Immature natural killer cell (primary cell): ENCODE data around the gene FBP1. TPM values are rescaled to one million over a fixed set of nuclear protein-coding genes. Genes with fewer than 3 reads are reported as not detected.

Experiments used
- DNase-seq, 3 donors: peaks; one replicate each; pipeline ENCODE4 v3.0.0; 2022; ENCODE audit warnings: mixed read lengths in 1 of 3
- H3K27ac Mint-ChIP-seq, 6 donors: one replicate each; pipeline ENCODE4 v1.8.0; 2020; ENCODE audit warnings: mixed read lengths in 6 of 6, mild to moderate bottlenecking in 5 of 6, inconsistent platforms in 4 of 6, moderate library complexity in 3 of 6
- H3K27me3 Mint-ChIP-seq, 3 donors: one replicate each; pipeline ENCODE4 v1.8.0; 2020 to 2021; ENCODE audit warnings: low read depth in 3 of 3, mild to moderate bottlenecking in 3 of 3, mixed read lengths in 3 of 3, moderate library complexity in 3 of 3, inconsistent platforms in 1 of 3
- H3K36me3 Mint-ChIP-seq, 3 donors: one replicate each; pipeline ENCODE4 v1.8.0; 2020; ENCODE audit warnings: mixed read lengths in 3 of 3, inconsistent platforms in 2 of 3, mild to moderate bottlenecking in 2 of 3
- H3K4me1 Mint-ChIP-seq, 2 donors: one replicate each; pipeline ENCODE4 v1.8.0; 2020; ENCODE audit warnings: inconsistent platforms in 2 of 2, mild to moderate bottlenecking in 2 of 2, mixed read lengths in 2 of 2, moderate library complexity in 1 of 2
- H3K4me3 Mint-ChIP-seq, 5 donors: one replicate each; pipeline ENCODE4 v1.8.0; 2020; ENCODE audit warnings: mild to moderate bottlenecking in 5 of 5, mixed read lengths in 5 of 5, inconsistent platforms in 3 of 5, moderate library complexity in 3 of 5
- H3K9me3 Mint-ChIP-seq, 6 donors: one replicate each; pipeline ENCODE4 v1.8.0; 2020; ENCODE audit warnings: mild to moderate bottlenecking in 6 of 6, mixed read lengths in 6 of 6, inconsistent platforms in 4 of 6, moderate library complexity in 3 of 6
- polyA plus RNA-seq, 3 donors: library from polyadenylated mRNA; unstranded; fragments of 300-500 nt; fragmentation: Illumina TruSeq; gene quantifications; one replicate each; pipeline ENCODE4 v1.2.3, GENCODE V29; 2021

FBP1 gene
- polyA plus RNA-seq, 3 donors from 2014 or later: 17.8 to 25.5 (median 22.0) TPM

DNA sequence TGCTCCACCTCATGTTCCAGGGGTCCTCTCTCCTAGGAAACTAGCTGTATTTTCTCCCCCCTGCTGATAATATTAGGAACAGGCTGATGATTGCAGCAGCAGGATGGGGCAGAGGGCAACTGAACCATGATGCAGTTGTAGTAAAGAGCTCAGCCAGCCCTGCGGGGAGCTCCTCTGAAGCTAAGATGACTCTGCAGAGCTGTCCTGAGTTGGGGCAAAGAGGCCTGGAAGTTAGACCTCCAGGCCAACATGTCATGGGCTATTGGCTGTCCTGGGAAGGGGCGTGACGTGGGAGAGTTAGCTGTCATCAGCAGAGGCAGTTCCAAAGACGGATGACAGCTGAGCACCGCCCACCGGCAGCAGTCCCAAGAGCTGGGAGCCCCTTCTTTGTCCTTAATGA lies 6.6 kb upstream of the FBP1 start:
- H3K9me3 Mint-ChIP-seq: no peaks in the 10 kb centered on the region
- DNase-seq: no peak

DNA sequence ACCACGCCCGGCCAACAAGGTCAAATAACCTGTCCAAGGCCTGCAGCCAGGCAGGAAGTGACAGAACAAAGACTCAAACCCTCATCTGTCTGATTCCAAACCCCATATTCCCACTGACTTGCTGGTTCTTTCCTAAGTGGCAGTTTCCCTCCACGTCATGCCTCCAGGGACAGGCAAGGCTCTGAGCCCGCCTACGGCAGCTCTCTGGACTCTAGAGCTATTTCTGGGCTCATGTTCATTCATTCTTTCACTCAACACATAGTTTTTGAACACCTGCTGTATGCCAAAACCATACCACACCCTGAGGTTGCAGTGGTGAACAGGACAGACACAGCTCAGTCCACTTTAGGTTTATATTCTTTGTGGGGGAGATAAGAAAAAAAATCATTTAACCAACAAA lies 5.2 kb upstream of the FBP1 start:
- Mint-ChIP-seq H3K36me3 (no peaks in the 10 kb centered on the region), H3K9me3 (no peaks in the 10 kb centered on the region), H3K4me3 (no peak overlapping the region), H3K27ac (no peak overlapping the region), H3K27me3 (peaks cover 0 to 8% (median 5%) of the 10 kb centered on the region in 3 donors), H3K4me1 (peaks cover 10 to 12% of the 10 kb centered on the region in 2 donors)
- no peak for DNase-seq

More for the DNA sequence above, 6.6 kb upstream of the FBP1 start:
- Mint-ChIP-seq H3K4me3 (no peak overlapping the region), H3K27me3 (peaks cover 0 to 7% (median 3%) of the 10 kb centered on the region in 3 donors), H3K4me1 (no peaks in the 10 kb centered on the region), H3K36me3 (no peaks in the 10 kb centered on the region), H3K27ac (no peak overlapping the region)

- DNase-seq: no peak
- no peak overlapping the region for H3K27ac Mint-ChIP-seq
- H3K27me3 Mint-ChIP-seq: peaks cover 2 to 9% (median 6%) of the 10 kb centered on the region in 3 donors
- H3K4me1 Mint-ChIP-seq: peaks cover 13 to 18% of the 10 kb centered on the region in 2 donors
- H3K4me3 Mint-ChIP-seq: no peak overlapping the region
- no peaks in the 10 kb centered on the region for H3K9me3 Mint-ChIP-seq
- no peaks in the 10 kb centered on the region for H3K36me3 Mint-ChIP-seq
Observed at GRCh38 chr9:94643741-94644140, 4.4 kb upstream of the FBP1 start.

- no peak overlapping the region for H3K4me3 Mint-ChIP-seq
- H3K27me3 Mint-ChIP-seq: peaks cover 3 to 8% (median 5%) of the 10 kb centered on the region in 3 donors
- no peak for DNase-seq
- no peaks in the 10 kb centered on the region for H3K36me3 Mint-ChIP-seq
- no peak overlapping the region for H3K27ac Mint-ChIP-seq
- peaks cover 17 to 23% of the 10 kb centered on the region in 2 donors for H3K4me1 Mint-ChIP-seq
- no peaks in the 10 kb centered on the region for H3K9me3 Mint-ChIP-seq
Observed at GRCh38 chr9:94643176-94643575, 3.9 kb upstream of the FBP1 start.

DNA sequence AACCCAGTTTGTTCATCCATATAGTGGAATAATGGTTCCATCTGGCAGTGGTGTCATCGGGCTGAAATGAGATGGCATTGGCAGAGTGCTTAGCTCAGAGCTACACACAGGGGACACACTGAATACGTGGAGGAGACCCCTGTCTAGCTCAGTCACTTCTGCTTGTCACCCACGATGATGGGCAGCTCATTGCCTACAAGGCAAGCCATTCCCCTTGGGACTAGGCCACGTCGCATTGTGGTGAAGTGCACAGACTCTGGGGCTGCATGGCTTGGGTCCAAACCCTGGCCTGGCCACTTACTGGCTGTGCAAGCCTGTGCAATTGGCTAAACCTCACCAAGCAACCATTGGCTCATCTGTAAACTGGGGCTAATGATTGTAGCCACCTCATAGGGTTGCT lies 3.2 kb upstream of the FBP1 start:
- peaks cover 19 to 23% of the 10 kb centered on the region in 2 donors for H3K4me1 Mint-ChIP-seq
- H3K36me3 Mint-ChIP-seq: no peaks in the 10 kb centered on the region
- no peak overlapping the region for H3K27ac Mint-ChIP-seq
- DNase-seq: no peak
- peaks cover 3 to 5% (median 3%) of the 10 kb centered on the region in 3 donors for H3K27me3 Mint-ChIP-seq
- H3K4me3 Mint-ChIP-seq: no peak overlapping the region
- H3K9me3 Mint-ChIP-seq: no peaks in the 10 kb centered on the region

DNA sequence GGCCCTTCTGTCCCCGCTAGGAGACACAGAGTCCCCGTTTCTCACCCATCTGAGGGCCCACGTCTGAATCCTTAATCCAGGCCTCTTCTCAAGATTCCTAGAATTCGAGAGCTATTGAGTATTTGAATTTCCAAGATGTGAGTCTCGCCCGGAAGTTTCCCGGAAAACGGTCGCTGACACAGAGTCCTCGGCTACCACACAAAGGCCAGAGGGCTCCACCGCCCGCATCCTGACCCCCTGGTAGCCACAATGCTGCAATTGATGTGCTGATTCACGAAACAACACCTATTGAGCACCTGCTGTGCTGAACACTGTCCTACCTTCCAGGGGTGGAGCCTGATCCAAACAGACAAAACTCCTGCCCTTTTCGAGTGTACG lies 670 bp upstream of the FBP1 start:
- Mint-ChIP-seq H3K27me3 (peaks cover 2 to 5% (median 3%) of the 10 kb centered on the region in 3 donors), H3K4me3 (peak overlapping the region; percentile 95 to 100 (median 97)), H3K4me1 (peaks cover 19 to 23% of the 10 kb centered on the region in 2 donors), H3K36me3 (no peaks in the 10 kb centered on the region), H3K9me3 (no peaks in the 10 kb centered on the region), H3K27ac (peak overlapping the region; percentile 79 to 93 (median 91))
- no peak for DNase-seq

- no peaks in the 10 kb centered on the region for H3K9me3 Mint-ChIP-seq
- peak overlapping the region; percentile 37 to 92 (median 65) for H3K27ac Mint-ChIP-seq
- H3K4me3 Mint-ChIP-seq: peak overlapping the region; percentile 95 to 100 (median 97)
- DNase-seq: no peak
- H3K36me3 Mint-ChIP-seq: no peaks in the 10 kb centered on the region
- H3K27me3 Mint-ChIP-seq: peaks cover 2 to 5% (median 3%) of the 10 kb centered on the region in 3 donors
- H3K4me1 Mint-ChIP-seq: peaks cover 19 to 23% of the 10 kb centered on the region in 2 donors
Observed at GRCh38 chr9:94638335-94639060, 820 bp downstream of the FBP1 start.

GRCh38 chr9:94632737-94633136 lies 6.6 kb downstream of the FBP1 start:
- Mint-ChIP-seq H3K27ac (no peak overlapping the region), H3K4me3 (no peak overlapping the region), H3K27me3 (no peaks in the 10 kb centered on the region)

GRCh38 chr9:94631599-94631998 lies 7.7 kb downstream of the FBP1 start:
- H3K4me3 Mint-ChIP-seq: no peak overlapping the region
- H3K27me3 Mint-ChIP-seq: no peaks in the 10 kb centered on the region
- peaks cover 0 to 3% (median 0%) of the 10 kb centered on the region in 3 donors for H3K36me3 Mint-ChIP-seq
- no peak overlapping the region for H3K27ac Mint-ChIP-seq
- H3K4me1 Mint-ChIP-seq: no peaks in the 10 kb centered on the region
- no peaks in the 10 kb centered on the region for H3K9me3 Mint-ChIP-seq
- DNase-seq: no peak

More at GRCh38 chr9:94632737-94633136, 6.6 kb downstream of the FBP1 start:
- peaks cover 0 to 3% (median 0%) of the 10 kb centered on the region in 3 donors for H3K36me3 Mint-ChIP-seq
- H3K9me3 Mint-ChIP-seq: no peaks in the 10 kb centered on the region
- DNase-seq: no peak
- no peaks in the 10 kb centered on the region for H3K4me1 Mint-ChIP-seq

DNA sequence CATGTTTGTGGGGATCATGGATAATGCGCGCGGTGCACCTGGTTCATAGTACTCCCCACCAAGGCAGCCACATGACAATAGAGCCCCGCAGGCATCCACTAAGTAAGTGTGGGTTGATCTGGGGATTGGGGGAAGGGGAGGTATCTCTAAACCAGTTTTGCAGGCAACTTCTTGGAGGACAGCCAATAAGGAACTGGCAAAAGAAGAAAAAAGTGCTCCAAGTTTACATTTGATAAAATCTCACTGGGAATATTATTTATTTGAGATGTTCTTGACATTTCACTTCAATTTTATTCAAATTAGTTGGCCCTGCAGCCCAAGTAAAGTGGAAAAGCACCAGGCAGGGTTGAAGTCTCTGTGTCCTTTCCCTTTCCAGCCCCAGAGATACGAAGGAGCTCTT lies 8.5 kb downstream of the FBP1 start:
- no peaks in the 10 kb centered on the region for H3K27me3 Mint-ChIP-seq
- H3K27ac Mint-ChIP-seq: no peak overlapping the region
- no peak overlapping the region for H3K4me3 Mint-ChIP-seq
- DNase-seq: no peak
- H3K9me3 Mint-ChIP-seq: no peaks in the 10 kb centered on the region
- H3K36me3 Mint-ChIP-seq: peaks cover 0 to 3% (median 0%) of the 10 kb centered on the region in 3 donors
- peaks cover 0 to 1% of the 10 kb centered on the region in 2 donors for H3K4me1 Mint-ChIP-seq

DNA sequence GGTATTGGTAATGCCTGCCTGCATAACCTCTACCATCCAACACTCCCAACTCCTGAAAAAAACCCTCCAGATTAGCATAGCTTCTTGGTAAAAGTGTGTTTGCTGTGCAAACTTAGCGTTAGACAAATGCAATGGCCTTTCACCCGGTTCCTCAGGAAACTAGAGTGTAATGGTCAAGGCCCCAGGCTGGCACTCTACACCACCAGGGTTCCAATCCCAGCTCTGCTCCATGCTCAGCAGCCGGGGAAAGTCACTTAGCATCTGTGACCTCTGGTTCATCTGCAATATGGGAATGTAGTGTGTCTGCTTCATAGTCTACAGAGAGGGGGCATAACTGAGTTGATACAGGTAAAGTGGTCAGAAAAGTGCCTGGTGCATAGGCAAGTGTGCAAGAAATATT lies 9.0 kb downstream of the FBP1 start:
- no peak overlapping the region for H3K27ac Mint-ChIP-seq
- peaks cover 0 to 1% of the 10 kb centered on the region in 2 donors for H3K4me1 Mint-ChIP-seq

DNA sequence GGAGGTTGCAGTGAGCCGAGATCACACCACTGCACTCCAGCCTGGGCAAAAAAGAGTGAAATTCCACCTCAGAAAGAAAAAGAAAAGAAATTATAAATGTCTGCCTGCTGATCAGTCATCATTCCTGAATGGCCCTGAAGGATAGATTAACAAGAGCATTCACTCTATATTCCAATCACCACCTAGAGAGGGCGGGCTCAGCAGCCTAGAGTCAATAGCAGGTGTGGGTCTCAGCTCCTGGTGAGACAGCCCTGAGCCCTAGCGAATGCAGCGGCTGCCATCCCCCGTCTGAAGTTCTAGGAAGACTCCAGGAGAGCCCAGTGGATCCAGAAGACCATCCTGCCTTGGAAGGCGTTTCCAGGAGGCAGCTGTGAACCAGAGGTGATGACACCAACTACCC lies 12.0 kb downstream of the FBP1 start:
- DNase-seq: no peak
- Mint-ChIP-seq H3K4me3 (no peak overlapping the region), H3K36me3 (peaks cover 0 to 4% (median 3%) of the 10 kb centered on the region in 3 donors), H3K27ac (no peak overlapping the region), H3K4me1 (peaks cover 0 to 1% of the 10 kb centered on the region in 2 donors), H3K9me3 (no peaks in the 10 kb centered on the region), H3K27me3 (peaks cover 0 to 1% (median 0%) of the 10 kb centered on the region in 3 donors)

More for the DNA sequence above, 9.0 kb downstream of the FBP1 start:
- no peak for DNase-seq
- no peak overlapping the region for H3K4me3 Mint-ChIP-seq
- no peaks in the 10 kb centered on the region for H3K9me3 Mint-ChIP-seq
- no peaks in the 10 kb centered on the region for H3K27me3 Mint-ChIP-seq
- peaks cover 0 to 3% (median 0%) of the 10 kb centered on the region in 3 donors for H3K36me3 Mint-ChIP-seq

GRCh38 chr9:94625835-94626234 lies 13.5 kb downstream of the FBP1 start:
- H3K27ac Mint-ChIP-seq: no peak overlapping the region
- peaks cover 0 to 1% of the 10 kb centered on the region in 2 donors for H3K4me1 Mint-ChIP-seq
- peaks cover 0 to 4% (median 0%) of the 10 kb centered on the region in 3 donors for H3K36me3 Mint-ChIP-seq
- no peaks in the 10 kb centered on the region for H3K9me3 Mint-ChIP-seq
- DNase-seq: no peak
- peaks cover 0 to 1% (median 0%) of the 10 kb centered on the region in 3 donors for H3K27me3 Mint-ChIP-seq
- H3K4me3 Mint-ChIP-seq: no peak overlapping the region

- Mint-ChIP-seq H3K36me3 (peaks cover 4 to 12% (median 4%) of the 10 kb centered on the region in 3 donors), H3K4me3 (no peak overlapping the region), H3K4me1 (peaks cover 0 to 1% of the 10 kb centered on the region in 2 donors), H3K27me3 (peaks cover 1 to 8% (median 2%) of the 10 kb centered on the region in 3 donors), H3K27ac (no peak overlapping the region), H3K9me3 (no peaks in the 10 kb centered on the region)
- DNase-seq: no peak
Observed at GRCh38 chr9:94624629-94625028, 14.7 kb downstream of the FBP1 start.
